HG02973 (cell line): ENCODE measurements around the gene XKR3.
"Not testable (repeated sequence)": the region's sequence is repeated elsewhere in the genome, so short reads cannot be mapped to it uniquely, and the experiment has no call there.

ENCODE experiments used
- ATAC-seq: cut with Tn5 transposase; IDR thresholded peaks from one replicate; pipeline ENCODE4 v1.9.1; 2021; ENCODE audit warnings: moderate library complexity; ENCODE audit not compliant: unreplicated experiment

The XKR3 gene

GRCh38 chr22:16749282-16749681 lies 75.9 kb downstream of the XKR3 start:
- not testable (repeated sequence) for ATAC-seq

- ATAC-seq = not testable (repeated sequence)
Measured at GRCh38 chr22:16748160-16748929, 76.9 kb downstream of the XKR3 start.

- ATAC-seq = not testable (repeated sequence)
Measured at GRCh38 chr22:16747266-16748159, 77.7 kb downstream of the XKR3 start.

- not testable (repeated sequence) for ATAC-seq
Measured at GRCh38 chr22:16734271-16734670, 90.9 kb downstream of the XKR3 start.
